Measurements from ENCODE around the gene SEC61B.

The SEC61B gene

DNA sequence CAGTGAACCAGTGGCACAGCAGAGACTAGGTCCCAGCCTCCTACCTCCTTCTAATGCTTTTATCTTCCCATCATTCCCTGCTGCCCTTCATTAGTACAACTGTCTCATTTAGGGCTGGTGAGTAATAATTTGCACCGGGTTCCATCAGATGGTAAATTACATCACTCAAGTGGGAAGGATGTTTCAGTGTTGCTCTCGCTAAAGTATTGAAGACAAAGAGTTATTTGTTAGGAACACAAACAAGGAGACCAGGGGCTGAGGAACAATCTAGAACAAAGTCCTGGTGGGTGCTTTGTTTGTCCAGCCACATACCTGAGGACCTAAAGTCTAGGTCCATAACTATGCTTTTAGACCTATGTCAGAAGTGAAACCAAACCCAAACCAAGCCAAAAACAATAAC lies 52.4 kb downstream of the SEC61B start:
- no peaks in the 10 kb centered on the region for H4K20me1 ChIP-seq (ENCODE audit: insufficient read depth, low read length)
- H3K27me3 ChIP-seq (ENCODE audit: low read depth, low read length) = no peaks in the 10 kb centered on the region
- H3K27ac ChIP-seq (ENCODE audit: low read length) = no peak overlapping the region
- H3K9ac ChIP-seq (ENCODE audit: low read length) = no peak overlapping the region
- H3K9me3 ChIP-seq (ENCODE audit: insufficient read depth, low read length) = no peaks in the 10 kb centered on the region
- no peak overlapping the region for H3K4me2 ChIP-seq (ENCODE audit: low read length)
- TF ChIP-seq, protein P1, sequence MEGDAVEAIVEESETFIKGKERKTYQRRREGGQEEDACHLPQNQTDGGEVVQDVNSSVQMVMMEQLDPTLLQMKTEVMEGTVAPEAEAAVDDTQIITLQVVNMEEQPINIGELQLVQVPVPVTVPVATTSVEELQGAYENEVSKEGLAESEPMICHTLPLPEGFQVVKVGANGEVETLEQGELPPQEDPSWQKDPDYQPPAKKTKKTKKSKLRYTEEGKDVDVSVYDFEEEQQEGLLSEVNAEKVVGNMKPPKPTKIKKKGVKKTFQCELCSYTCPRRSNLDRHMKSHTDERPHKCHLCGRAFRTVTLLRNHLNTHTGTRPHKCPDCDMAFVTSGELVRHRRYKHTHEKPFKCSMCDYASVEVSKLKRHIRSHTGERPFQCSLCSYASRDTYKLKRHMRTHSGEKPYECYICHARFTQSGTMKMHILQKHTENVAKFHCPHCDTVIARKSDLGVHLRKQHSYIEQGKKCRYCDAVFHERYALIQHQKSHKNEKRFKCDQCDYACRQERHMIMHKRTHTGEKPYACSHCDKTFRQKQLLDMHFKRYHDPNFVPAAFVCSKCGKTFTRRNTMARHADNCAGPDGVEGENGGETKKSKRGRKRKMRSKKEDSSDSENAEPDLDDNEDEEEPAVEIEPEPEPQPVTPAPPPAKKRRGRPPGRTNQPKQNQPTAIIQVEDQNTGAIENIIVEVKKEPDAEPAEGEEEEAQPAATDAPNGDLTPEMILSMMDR (IDR thresholded peaks at IDR 0.05; ENCODE audit: low read depth, low read length) = no peak
- TF ChIP-seq EZH2phosphoT487 (IDR thresholded peaks at IDR 0.05; ENCODE audit: low read depth) = no peak
- no peaks in the 10 kb centered on the region for H3K79me2 ChIP-seq (ENCODE audit: low read length)
- no peak overlapping the region for H3K4me3 ChIP-seq (ENCODE audit: low read length)
- no peak overlapping the region for H2AFZ ChIP-seq (ENCODE audit: low read depth, low read length)
- H3K36me3 ChIP-seq (replicated peaks; ENCODE audit: low read depth, low read length) = no peaks in the 10 kb centered on the region
- H3K4me1 ChIP-seq (ENCODE audit: low read length) = peaks cover 14% of the 10 kb centered on the region

Measured in OCI-LY3 (cell line).